Stomach (tissue), 9 donors: ENCODE results near the gene FZD7. TPM values are rescaled to one million over a fixed set of nuclear protein-coding genes. Genes with fewer than 3 reads are reported as not detected.

Experiments used
- DNase-seq, 2 donors: peaks; one replicate each; pipeline versions ENCODE4 v3.0.0 to v3.0.0-alpha.2; 2013 to 2019
- H3K27ac ChIP-seq, 5 donors: fragments of 200-600 bp in 4 of 5; sonication (generic) in 4 of 5; one replicate each; pipeline ENCODE4 v1.5.1; 2013 to 2019; ENCODE audit warnings: mild to moderate bottlenecking in 1 of 5, moderate library complexity in 1 of 5
- H3K27me3 ChIP-seq, 3 donors: fragments of 200-600 bp; sonication (generic); one replicate each; pipeline ENCODE4 v1.5.1; 2017 to 2019; ENCODE audit warnings: mixed run types in 1 of 3
- H3K36me3 ChIP-seq, 4 donors: fragments of 200-600 bp; sonication (generic); 1 replicate in 3 of 4; 2 replicates in 1 of 4; pipeline ENCODE4 v1.5.1; 2016 to 2019
- H3K4me1 ChIP-seq, 4 donors: fragments of 200-600 bp; sonication (generic); one replicate each; pipeline ENCODE4 v1.5.1; 2016 to 2019
- H3K4me3 ChIP-seq, 4 donors: fragments of 200-600 bp; sonication (generic) in 3 of 4; one replicate each; pipeline ENCODE4 v1.5.1; 2016 to 2019; ENCODE audit warnings: mild to moderate bottlenecking in 1 of 4
- H3K9me3 ChIP-seq, 4 donors: fragments of 200-600 bp; sonication (generic); one replicate each; pipeline ENCODE4 v1.5.1; 2016 to 2019
- CTCF ChIP-seq, 7 experiments: fragments of 450-650 bp in 4 of 7; fragments of 200-600 bp in 3 of 7; sonication (generic) in 3 of 7; IDR thresholded peaks; one replicate each; pipeline ENCODE4 v1.5.1; 2016 to 2019; ENCODE audit warnings: antibody characterized with exemption in 7 of 7, control low read depth in 2 of 7, mild to moderate bottlenecking in 1 of 7
- EP300 ChIP-seq: sonication (generic); formaldehyde crosslinking; IDR thresholded peaks from one replicate; pipeline ENCODE4 v1.6.1; 2017; ENCODE audit warnings: antibody characterized with exemption
- POLR2A ChIP-seq, 4 donors: fragments of 450-650 bp; IDR thresholded peaks; one replicate each; pipeline ENCODE4 v1.6.1; 2016; ENCODE audit warnings: antibody characterized with exemption in 4 of 4, control low read depth in 2 of 4, mild to moderate bottlenecking in 1 of 4, moderate library complexity in 1 of 4
- POLR2AphosphoS5 ChIP-seq, 3 donors: sonication (generic); formaldehyde crosslinking; IDR thresholded peaks; one replicate each; pipeline ENCODE4 v1.6.1; 2016; ENCODE audit warnings: antibody characterized with exemption in 3 of 3
- WGBS, 5 donors: extraction: QIAGEN DNeasy Blood & Tissue Kit in 3 of 5; methylation state at CpG; one replicate each; pipeline versions ENCODE4 v1.1.5 to v1.1.7; 2013 to 2018; 5-methylcytosine and 5-hydroxymethylcytosine counted together
- intact Hi-C: fragments of 100-400 bp; cut with DNase I; formaldehyde crosslinking; loops from one replicate; pipeline ENCODE4 v1.15.1; 2023; ENCODE audit warnings: low total_unique reads
- polyA plus RNA-seq, 3 donors: library from polyadenylated mRNA; stranded (reverse); fragments of 200-250 nt; gene quantifications; one replicate each; pipeline ENCODE4 v1.2.3, GENCODE V29; 2013
- total RNA-seq, 5 donors: library from RNA; depleted of rRNA; stranded (reverse); fragments of >200 nt; gene quantifications; one replicate each; pipeline versions ENCODE4 v1.1.0 to v1.2.3, GENCODE V29; 2014 to 2016
- donor health status: healthy with polysubstance abuse.
- donor health status: Bipolar disorder and iron deficiency.
- donor health status: healthy.

The FZD7 gene
- total and polyA plus RNA-seq, 8 donors, result 1.7 to 20.9 (median 4.9) TPM

- H3K4me3 ChIP-seq, result no peak overlapping the region
- DNase-seq, result peak in 1 of 2 donors; percentile 69
- 31 to 50% (median 40%) methylated on average over 4 of the region's 4 CpGs for WGBS, 5 donors
- peak overlapping the region in 4 of 5 donors; percentile 43 to 96 (median 54) for H3K27ac ChIP-seq
- intact Hi-C loops, result loop anchor here (5.0 kb wide), 1 partner anchor 139 kb away; no protein-coding TSS in a partner anchor
- H3K36me3 ChIP-seq, result no peaks in the 10 kb centered on the region
- no peaks in the 10 kb centered on the region for H3K9me3 ChIP-seq
- H3K4me1 ChIP-seq, result peaks cover 19 to 44% (median 36%) of the 10 kb centered on the region in 4 donors
- peaks cover 3 to 40% (median 30%) of the 10 kb centered on the region in 3 donors for H3K27me3 ChIP-seq
- TF ChIP-seq CTCF (IDR thresholded peaks at IDR 0.05) (no peak), EP300 (no peak), POLR2A (IDR thresholded peaks at IDR 0.05) (no peak), POLR2AphosphoS5 (IDR thresholded peaks at IDR 0.05) (peak in 1 of 3 donors; percentile 33)
Measured at GRCh38 chr2:202038471-202039277, 5.0 kb downstream of the FZD7 start.

GRCh38 chr2:202039278-202040078, 5.8 kb downstream of the FZD7 start:
- Histone ChIP-seq H3K9me3 (no peaks in the 10 kb centered on the region), H3K27me3 (peaks cover 3 to 37% (median 28%) of the 10 kb centered on the region in 3 donors), H3K4me1 (peaks cover 13 to 40% (median 33%) of the 10 kb centered on the region in 4 donors), H3K4me3 (no peak overlapping the region), H3K27ac (peak overlapping the region in 4 of 5 donors; percentile 43 to 96 (median 54)), H3K36me3 (no peaks in the 10 kb centered on the region)
- WGBS, 5 donors, result 29 to 40% (median 38%) methylated on average over 13 of the region's 13 CpGs
- intact Hi-C loops, result loop anchor here (5.0 kb wide), 1 partner anchor 138 kb away; no protein-coding TSS in a partner anchor
- no peak for TF ChIP-seq CTCF (IDR thresholded peaks at IDR 0.05)
- no peak for TF ChIP-seq POLR2AphosphoS5 (IDR thresholded peaks at IDR 0.05)
- no peak for TF ChIP-seq EP300
- no peak for TF ChIP-seq POLR2A (IDR thresholded peaks at IDR 0.05)
- peak in 1 of 2 donors; percentile 36 for DNase-seq

GRCh38 chr2:202040079-202040844, 6.6 kb downstream of the FZD7 start:
- TF ChIP-seq POLR2AphosphoS5 (IDR thresholded peaks at IDR 0.05), result no peak
- TF ChIP-seq CTCF (IDR thresholded peaks at IDR 0.05), result no peak
- peaks cover 5 to 32% (median 25%) of the 10 kb centered on the region in 4 donors for H3K4me1 ChIP-seq
- H3K27ac ChIP-seq, result no peak overlapping the region

GRCh38 chr2:202042444-202042843, 8.8 kb downstream of the FZD7 start:
- no peak for DNase-seq
- intact Hi-C loops, result no loop called here
- 92 to 96% (median 92%) methylated on average over 5 of the region's 5 CpGs for WGBS, 5 donors

More at GRCh38 chr2:202040079-202040844, 6.6 kb downstream of the FZD7 start:
- Histone ChIP-seq H3K4me3 (no peak overlapping the region), H3K9me3 (no peaks in the 10 kb centered on the region), H3K36me3 (no peaks in the 10 kb centered on the region), H3K27me3 (peaks cover 3 to 29% (median 20%) of the 10 kb centered on the region in 3 donors)
- DNase-seq, result no peak
- intact Hi-C loops, result no loop called here
- 74 to 85% (median 77%) methylated on average over 4 of the region's 4 CpGs for WGBS, 5 donors

More at GRCh38 chr2:202042444-202042843, 8.8 kb downstream of the FZD7 start:
- Histone ChIP-seq H3K4me1 (peaks cover 0 to 21% (median 17%) of the 10 kb centered on the region in 4 donors), H3K9me3 (no peaks in the 10 kb centered on the region), H3K27ac (no peak overlapping the region), H3K36me3 (no peaks in the 10 kb centered on the region), H3K27me3 (peaks cover 0 to 7% (median 0%) of the 10 kb centered on the region in 3 donors), H3K4me3 (no peak overlapping the region)
- TF ChIP-seq EP300, result no peak
- TF ChIP-seq POLR2A (IDR thresholded peaks at IDR 0.05), result no peak
- TF ChIP-seq CTCF (IDR thresholded peaks at IDR 0.05), result no peak
- TF ChIP-seq POLR2AphosphoS5 (IDR thresholded peaks at IDR 0.05), result no peak
